SK-N-SH (cell line): ENCODE results near the gene RRP1B. TPM values are rescaled to one million over a fixed set of nuclear protein-coding genes. Genes with fewer than 3 reads are reported as not detected.

Experiments used
- CTCF ChIA-PET: fragments of 300-600, 350-600 bp; formaldehyde crosslinking; extraction: SDS; loops from one replicate; lab custom pipeline; 2021; lab: Yijun Ruan, JAX
- POLR2A ChIA-PET: fragments of 350-600 bp; sonication (Branson Sonifier 250); formaldehyde crosslinking; extraction: SDS; loops from one replicate; lab custom pipeline; 2020; ENCODE audit warnings: antibody characterized with exemption, inconsistent platforms; lab: Yijun Ruan, JAX
- DNase-seq: peaks from one replicate; pipeline ENCODE4 v3.0.0; 2012
- H2AFZ ChIP-seq: fragments of 200-600 bp; sonication (generic); 2 replicates; pipeline ENCODE4 v1.8.1; 2016; ENCODE audit warnings: antibody characterized with exemption, mild to moderate bottlenecking, low read depth
- H3F3A ChIP-seq: fragments of 200-600 bp; sonication (generic); replicated peaks from 2 replicates; pipeline ENCODE3; 2016; ENCODE audit warnings: antibody characterized with exemption, mild to moderate bottlenecking; ENCODE audit not compliant: insufficient read depth
- H3K27ac ChIP-seq, 2 experiments: fragments of 200-500 bp in 1 of 2; fragments of 200-600 bp in 1 of 2; sonication (Bioruptor generic) in 1 of 2; sonication (generic), shearing (Covaris generic) in 1 of 2; 2 replicates each; pipeline versions ENCODE4 v1.5.1 to v1.6.1; 2014 to 2016; ENCODE audit warnings: low read depth in 2 of 2, inconsistent platforms in 1 of 2, low read length in 1 of 2, mild to moderate bottlenecking in 1 of 2, mixed read lengths in 1 of 2
- H3K27me3 ChIP-seq: fragments of 200-600 bp; sonication (generic), shearing (Covaris generic); 2 replicates; pipeline ENCODE4 v1.6.1; 2016; ENCODE audit warnings: mixed run types; ENCODE audit not compliant: insufficient read depth
- H3K36me3 ChIP-seq, 2 experiments: fragments of 200-500 bp in 1 of 2; fragments of 200-600 bp in 1 of 2; sonication (Bioruptor generic) in 1 of 2; sonication (generic) in 1 of 2; replicated peaks in 1 of 2; 2 replicates each; pipeline versions ENCODE3 to v1.5.1; 2014 to 2016; ENCODE audit warnings: low read length in 1 of 2, mild to moderate bottlenecking in 1 of 2; ENCODE audit not compliant: insufficient read depth in 2 of 2, control insufficient read depth in 1 of 2
- H3K4me1 ChIP-seq, 2 experiments: fragments of 200-500 bp in 1 of 2; fragments of 200-600 bp in 1 of 2; sonication (Bioruptor generic) in 1 of 2; sonication (generic), shearing (Covaris generic) in 1 of 2; 2 replicates each; pipeline versions ENCODE4 v1.5.1 to v1.6.1; 2014 to 2016; ENCODE audit warnings: low read depth in 1 of 2, low read length in 1 of 2, mixed run types in 1 of 2; ENCODE audit not compliant: insufficient read depth in 2 of 2, control insufficient read depth in 1 of 2
- H3K4me2 ChIP-seq: fragments of 200-600 bp; sonication (generic), shearing (Covaris generic); 2 replicates; pipeline ENCODE4 v1.6.1; 2017; ENCODE audit warnings: mixed run types
- H3K4me3 ChIP-seq, 2 experiments: fragments of 200-500 bp in 1 of 2; fragments of 200-600 bp in 1 of 2; sonication (Bioruptor generic) in 1 of 2; sonication (generic), shearing (Covaris generic) in 1 of 2; 2 replicates each; pipeline versions ENCODE4 v1.5.1 to v1.8.1; 2014 to 2016; ENCODE audit warnings: low read depth in 2 of 2, inconsistent platforms in 1 of 2, low read length in 1 of 2, mild to moderate bottlenecking in 1 of 2, mixed read lengths in 1 of 2, moderate library complexity in 1 of 2
- H3K79me2 ChIP-seq: fragments of 200-600 bp; sonication (generic); 2 replicates; pipeline ENCODE4 v1.8.1; 2017; ENCODE audit warnings: mild to moderate bottlenecking; ENCODE audit not compliant: insufficient read depth
- H3K9ac ChIP-seq: fragments of 200-600 bp; sonication (generic); 2 replicates; pipeline ENCODE4 v1.6.1; 2017; ENCODE audit warnings: mixed run types
- H3K9me2 ChIP-seq: fragments of 200-600 bp; sonication (generic); 2 replicates; pipeline ENCODE4 v1.6.1; 2017; ENCODE audit warnings: mixed run types
- H3K9me3 ChIP-seq: fragments of 200-600 bp; sonication (generic); 2 replicates; pipeline ENCODE4 v1.6.1; 2017; ENCODE audit warnings: mixed run types, mild to moderate bottlenecking, moderate library complexity
- H4K20me1 ChIP-seq: fragments of 200-600 bp; sonication (generic); 2 replicates; pipeline ENCODE4 v1.6.1; 2017; ENCODE audit warnings: mild to moderate bottlenecking, mixed run types; ENCODE audit not compliant: insufficient read depth
- CTCF ChIP-seq: fragments of 200-600 bp; sonication (generic); IDR thresholded peaks from 2 replicates; pipeline ENCODE4 v1.6.1; 2017; ENCODE audit warnings: antibody characterized with exemption, mild to moderate bottlenecking, moderate library complexity
- ELF1 ChIP-seq: IDR thresholded peaks from 2 replicates; pipeline ENCODE4 v1.4.0; 2012
- EP300 ChIP-seq, 2 experiments: IDR thresholded peaks; 2 replicates each; pipeline versions ENCODE4 v1.4.0 to v1.6.1; 2012; ENCODE audit warnings: borderline replicate concordance in 1 of 2, low read depth in 1 of 2, low read length in 1 of 2
- EZH2phosphoT487 ChIP-seq: fragments of 200-600 bp; sonication (generic); IDR thresholded peaks from 2 replicates; pipeline ENCODE4 v1.6.1; 2017; ENCODE audit warnings: low read depth, mixed run types, mild to moderate bottlenecking, antibody characterized with exemption, moderate library complexity, borderline replicate concordance
- FOSL2 ChIP-seq: IDR thresholded peaks from 2 replicates; pipeline ENCODE4 v1.4.0; 2012; ENCODE audit warnings: low read depth, mild to moderate bottlenecking, moderate library complexity, borderline replicate concordance
- FOXJ3 ChIP-seq: sonication (generic); formaldehyde crosslinking; IDR thresholded peaks from 2 replicates; pipeline ENCODE4 v1.5.1; 2020; ENCODE audit warnings: mild to moderate bottlenecking, missing genetic modification reagents
- MXI1 ChIP-seq: IDR thresholded peaks from 2 replicates; pipeline ENCODE4 v1.6.1; 2012; ENCODE audit warnings: mild to moderate bottlenecking, low read depth, low read length, improper control_type of control experiment
- NRF1 ChIP-seq: IDR thresholded peaks from 2 replicates; pipeline ENCODE4 v1.6.1; 2012; ENCODE audit warnings: low read depth, mild to moderate bottlenecking, low read length
- POLR2AphosphoS5 ChIP-seq: IDR thresholded peaks from 2 replicates; pipeline ENCODE4 v1.6.1; 2012; ENCODE audit warnings: low read depth, low read length
- RAD21 ChIP-seq: IDR thresholded peaks from 2 replicates; pipeline ENCODE4 v1.6.1; 2012; ENCODE audit warnings: mild to moderate bottlenecking, low read length
- RCOR1 ChIP-seq: fragments of 150-350 bp; IDR thresholded peaks from 2 replicates; pipeline ENCODE4 v1.6.1; 2017; ENCODE audit warnings: antibody characterized with exemption, low read length
- REST ChIP-seq: IDR thresholded peaks from 2 replicates; pipeline ENCODE4 v1.6.1; 2012; ENCODE audit warnings: mild to moderate bottlenecking, low read depth, low read length, moderate library complexity
- RFX5 ChIP-seq: IDR thresholded peaks from 2 replicates; pipeline ENCODE4 v1.6.1; 2012; ENCODE audit warnings: mild to moderate bottlenecking, improper control_type of control experiment, low read length
- RXRA ChIP-seq: IDR thresholded peaks from 2 replicates; pipeline ENCODE4 v1.4.0; 2012; ENCODE audit warnings: low read depth, mild to moderate bottlenecking, borderline replicate concordance
- SIN3A ChIP-seq: IDR thresholded peaks from 2 replicates; pipeline ENCODE4 v1.6.1; 2012; ENCODE audit warnings: low read depth, mild to moderate bottlenecking, low read length, moderate library complexity, borderline replicate concordance
- SMC3 ChIP-seq: IDR thresholded peaks from 2 replicates; pipeline ENCODE4 v1.6.1; 2012; ENCODE audit warnings: low read depth, low read length, improper control_type of control experiment
- TEAD4 ChIP-seq: IDR thresholded peaks from 2 replicates; pipeline ENCODE4 v1.4.0; 2012; ENCODE audit warnings: mild to moderate bottlenecking, borderline replicate concordance; ENCODE audit not compliant: insufficient read depth
- USF2 ChIP-seq: fragments of 150-350 bp; IDR thresholded peaks from 2 replicates; pipeline ENCODE4 v1.6.1; 2017; ENCODE audit warnings: antibody characterized with exemption, low read length, low read depth, borderline replicate concordance
- YY1 ChIP-seq: IDR thresholded peaks from 2 replicates; pipeline ENCODE4 v1.4.0; 2012; ENCODE audit warnings: low read depth, mild to moderate bottlenecking
- WGBS: methylation state at CpG from one replicate; pipeline ENCODE4 v1.1.6; 2017; ENCODE audit warnings: low lambda C conversion rate; 5-methylcytosine and 5-hydroxymethylcytosine counted together
- polyA plus RNA-seq, 3 experiments: library from polyadenylated mRNA; depleted of rRNA; stranded (reverse); fragments of >200 nt; gene quantifications; 2 replicates each; pipeline ENCODE4 v1.2.3, GENCODE V29; 2012
- TF ChIP-seq, protein P1 (sequence below): fragments of 150-350 bp; IDR thresholded peaks from 2 replicates; pipeline ENCODE4 v1.6.1; 2016; ENCODE audit warnings: mild to moderate bottlenecking, low read depth, low read length

RRP1B gene
- polyA plus RNA-seq, 1 of the 3 experiments (the other 2 are of a cell fraction) = 10.4 TPM

DNA sequence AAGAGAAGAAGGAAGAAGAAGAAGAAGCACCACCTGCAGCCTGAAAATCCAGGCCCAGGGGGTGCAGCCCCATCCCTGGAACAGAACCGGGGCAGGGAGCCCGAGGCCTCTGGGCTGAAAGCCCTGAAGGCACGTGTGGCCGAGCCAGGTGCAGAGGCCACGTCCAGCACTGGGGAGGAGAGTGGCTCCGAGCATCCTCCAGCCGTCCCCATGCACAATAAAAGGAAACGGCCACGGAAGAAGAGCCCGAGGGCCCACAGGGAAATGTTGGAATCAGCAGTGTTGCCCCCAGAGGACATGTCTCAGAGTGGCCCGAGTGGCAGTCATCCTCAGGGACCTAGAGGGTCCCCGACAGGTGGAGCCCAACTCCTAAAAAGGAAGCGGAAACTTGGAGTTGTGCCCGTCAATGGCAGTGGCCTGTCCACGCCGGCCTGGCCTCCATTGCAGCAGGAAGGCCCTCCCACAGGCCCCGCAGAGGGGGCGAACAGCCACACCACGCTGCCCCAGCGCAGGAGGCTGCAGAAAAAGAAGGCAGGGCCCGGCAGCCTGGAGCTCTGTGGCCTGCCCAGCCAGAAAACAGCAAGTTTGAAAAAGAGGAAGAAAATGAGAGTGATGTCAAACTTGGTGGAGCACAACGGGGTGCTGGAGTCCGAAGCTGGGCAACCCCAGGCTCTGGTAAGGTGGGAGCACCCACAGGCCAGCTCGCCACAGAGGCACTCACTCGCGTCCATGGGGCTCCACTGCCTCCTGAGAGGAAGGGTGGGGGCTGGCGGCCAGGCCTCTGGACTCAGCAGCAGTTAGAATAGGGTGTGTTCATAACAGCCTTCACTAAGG lies 28.4 kb downstream of the RRP1B start:
- CTCF ChIA-PET = no interaction called here
- Histone ChIP-seq H3K79me2 (no peaks in the 10 kb centered on the region), H3K9me2 (no peaks in the 10 kb centered on the region), H3K4me3 (no peak overlapping the region), H3K27me3 (no peaks in the 10 kb centered on the region), H3K27ac (no peak overlapping the region), H2AFZ (no peak overlapping the region)
- TF ChIP-seq ELF1 = no peak
- TF ChIP-seq RAD21 = no peak
- no peak for TF ChIP-seq EZH2phosphoT487
- TF ChIP-seq SIN3A = no peak
- TF ChIP-seq YY1 = no peak
- TF ChIP-seq NRF1 = no peak
- TF ChIP-seq, protein P1, sequence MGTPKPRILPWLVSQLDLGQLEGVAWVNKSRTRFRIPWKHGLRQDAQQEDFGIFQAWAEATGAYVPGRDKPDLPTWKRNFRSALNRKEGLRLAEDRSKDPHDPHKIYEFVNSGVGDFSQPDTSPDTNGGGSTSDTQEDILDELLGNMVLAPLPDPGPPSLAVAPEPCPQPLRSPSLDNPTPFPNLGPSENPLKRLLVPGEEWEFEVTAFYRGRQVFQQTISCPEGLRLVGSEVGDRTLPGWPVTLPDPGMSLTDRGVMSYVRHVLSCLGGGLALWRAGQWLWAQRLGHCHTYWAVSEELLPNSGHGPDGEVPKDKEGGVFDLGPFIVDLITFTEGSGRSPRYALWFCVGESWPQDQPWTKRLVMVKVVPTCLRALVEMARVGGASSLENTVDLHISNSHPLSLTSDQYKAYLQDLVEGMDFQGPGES = no peak
- TF ChIP-seq MXI1 = no peak
- TF ChIP-seq SMC3 = no peak
- no peak for TF ChIP-seq FOSL2
- TF ChIP-seq FOXJ3 (CRISPR knock-in tag) = no peak
- TF ChIP-seq TEAD4 = no peak
- TF ChIP-seq CTCF = no peak
- TF ChIP-seq POLR2AphosphoS5 = no peak
- no peak for TF ChIP-seq RCOR1
- no peak for TF ChIP-seq EP300 (IDR thresholded peaks at IDR 0.05; ENCODE audit: borderline replicate concordance in 1 of 2, low read depth in 1 of 2, low read length in 1 of 2)
- TF ChIP-seq RXRA = no peak
- no peak for TF ChIP-seq RFX5
- TF ChIP-seq USF2 = no peak
- no peak for TF ChIP-seq REST
- TF ChIP-seq, all 33 proteins: peak for 0
- peaks cover 44 to 81% of the 10 kb centered on the region in 2 experiments for H3K36me3 ChIP-seq
- no peaks in the 10 kb centered on the region for H3F3A ChIP-seq
- no peaks in the 10 kb centered on the region for H4K20me1 ChIP-seq
- no peak for DNase-seq
- no peak overlapping the region for H3K9ac ChIP-seq
- no peak overlapping the region for H3K4me2 ChIP-seq
- POLR2A ChIA-PET = interaction anchor here (0.6 kb wide), 1 partner anchor 568 kb away, joined by 4 read pairs; no protein-coding TSS in a partner anchor
- H3K4me1 ChIP-seq = no peaks in the 10 kb centered on the region
- H3K9me3 ChIP-seq = no peaks in the 10 kb centered on the region
- WGBS = 96% methylated on average over 22 of the region's 27 CpGs
